WTC11 (cell line): ENCODE data around the gene AMPD3. TPM values are rescaled to one million over a fixed set of nuclear protein-coding genes. Genes with fewer than 3 reads are reported as not detected.

Experiments used
- ATAC-seq: fragments of 200-7000 bp; cut with Tn5 transposase; 2 replicates; pipeline ENCODE4 v1.10.0; 2021; ENCODE audit warnings: mild to moderate bottlenecking, moderate library complexity
- CTCF ChIA-PET: fragments of 300-600 bp; sonication (Branson Sonifier 250); formaldehyde crosslinking; loops from one replicate; lab custom pipeline; 2021; ENCODE audit warnings: antibody characterized with exemption; lab: Charles Lee
- POLR2A ChIA-PET: fragments of 350-600 bp; sonication (Branson Sonifier 250); formaldehyde crosslinking; loops from one replicate; lab custom pipeline; 2021; ENCODE audit warnings: antibody characterized with exemption; lab: Charles Lee
- DNase-seq: peaks from one replicate; pipeline ENCODE4 v3.0.0; 2021; ENCODE audit warnings: low spot score
- H3K27ac Mint-ChIP-seq: 2 replicates; pipeline ENCODE4 v1.8.0; 2021; ENCODE audit warnings: mixed read lengths
- H3K27me3 Mint-ChIP-seq: 2 replicates; pipeline ENCODE4 v1.8.0; 2021; ENCODE audit warnings: low read depth, mild to moderate bottlenecking, moderate library complexity, mixed read lengths
- H3K36me3 Mint-ChIP-seq: 2 replicates; pipeline ENCODE4 v1.8.0; 2021; ENCODE audit warnings: mixed read lengths
- H3K4me1 Mint-ChIP-seq: 2 replicates; pipeline ENCODE4 v1.8.0; 2022; ENCODE audit warnings: mixed read lengths
- H3K4me3 Mint-ChIP-seq: 2 replicates; pipeline ENCODE4 v1.8.0; 2021; ENCODE audit warnings: mild to moderate bottlenecking, moderate library complexity, mixed read lengths
- H3K9me3 Mint-ChIP-seq: 2 replicates; pipeline ENCODE4 v1.8.0; 2021; ENCODE audit warnings: mixed read lengths
- ATF1 ChIP-seq: sonication (generic); formaldehyde crosslinking; IDR thresholded peaks from 2 replicates; pipeline ENCODE4 v1.8.1; 2023; ENCODE audit warnings: mild to moderate bottlenecking, moderate library complexity, missing genetic modification reagents
- CBFB ChIP-seq: sonication (generic); formaldehyde crosslinking; IDR thresholded peaks from 2 replicates; pipeline ENCODE4 v1.8.1; 2022; ENCODE audit warnings: mild to moderate bottlenecking, low read depth, missing genetic modification reagents
- CREB1 ChIP-seq: sonication (generic); formaldehyde crosslinking; IDR thresholded peaks from 2 replicates; pipeline ENCODE4 v1.8.0; 2023; ENCODE audit warnings: mild to moderate bottlenecking, missing genetic modification reagents
- ELF4 ChIP-seq: sonication (generic); formaldehyde crosslinking; IDR thresholded peaks from 2 replicates; pipeline ENCODE4 v1.8.1; 2022; ENCODE audit warnings: low read depth, mild to moderate bottlenecking, moderate library complexity, missing genetic modification reagents
- ETV6 ChIP-seq: sonication (generic); formaldehyde crosslinking; IDR thresholded peaks from 2 replicates; pipeline ENCODE4 v1.8.1; 2022; ENCODE audit warnings: mild to moderate bottlenecking, missing genetic modification reagents
- FOXP1 ChIP-seq: sonication (generic); formaldehyde crosslinking; IDR thresholded peaks from 2 replicates; pipeline ENCODE4 v1.8.0; 2022; ENCODE audit warnings: missing genetic modification reagents, mild to moderate bottlenecking, moderate library complexity, borderline replicate concordance
- GABPB1 ChIP-seq: sonication (generic); formaldehyde crosslinking; IDR thresholded peaks from 2 replicates; pipeline ENCODE4 v1.8.1; 2023; ENCODE audit warnings: mild to moderate bottlenecking, missing genetic modification reagents
- GRHL2 ChIP-seq: fragments of 250-450 bp; sonication (Bioruptor Pico); IDR thresholded peaks from 2 replicates; pipeline ENCODE4 v1.8.0; 2022; ENCODE audit warnings: mild to moderate bottlenecking, moderate library complexity; ENCODE audit not compliant: insufficient replicate concordance, severe bottlenecking
- HMGA2 ChIP-seq: fragments of 250-450 bp; sonication (Bioruptor Pico); IDR thresholded peaks from 2 replicates; pipeline ENCODE4 v1.4.0; 2021; ENCODE audit warnings: mild to moderate bottlenecking, moderate library complexity
- MXD4 ChIP-seq: fragments of 250-450 bp; sonication (Bioruptor Pico); IDR thresholded peaks from 2 replicates; pipeline ENCODE4 v1.8.0; 2021; ENCODE audit warnings: mild to moderate bottlenecking, moderate library complexity, borderline replicate concordance
- NFATC4 ChIP-seq: fragments of 250-450 bp; sonication (Bioruptor Pico); IDR thresholded peaks from 2 replicates; pipeline ENCODE4 v1.9.0; 2021; ENCODE audit warnings: mild to moderate bottlenecking
- NFYB ChIP-seq: sonication (generic); formaldehyde crosslinking; conservative IDR thresholded peaks from 2 replicates; pipeline ENCODE4 v1.8.0; 2022; ENCODE audit warnings: low read depth, missing genetic modification reagents
- NR2C2 ChIP-seq: sonication (generic); formaldehyde crosslinking; IDR thresholded peaks from 2 replicates; pipeline ENCODE4 v1.8.0; 2022; ENCODE audit warnings: mild to moderate bottlenecking, missing genetic modification reagents
- RELA ChIP-seq: sonication (generic); formaldehyde crosslinking; IDR thresholded peaks from 2 replicates; pipeline ENCODE4 v1.8.1; 2022; ENCODE audit warnings: missing genetic modification reagents, mild to moderate bottlenecking, borderline replicate concordance
- SMAD4 ChIP-seq: sonication (generic); formaldehyde crosslinking; IDR thresholded peaks from 2 replicates; pipeline ENCODE4 v1.8.0; 2022; ENCODE audit warnings: mild to moderate bottlenecking, missing genetic modification reagents
- SOX15 ChIP-seq: fragments of 250-450 bp; sonication (Bioruptor Pico); IDR thresholded peaks from 2 replicates; pipeline ENCODE4 v1.9.0; 2021; ENCODE audit warnings: mild to moderate bottlenecking
- ZBTB21 ChIP-seq: sonication (generic); formaldehyde crosslinking; IDR thresholded peaks from 2 replicates; pipeline ENCODE4 v1.8.1; 2023; ENCODE audit warnings: mild to moderate bottlenecking, missing genetic modification reagents, borderline replicate concordance
- ZNF263 ChIP-seq: sonication (generic); formaldehyde crosslinking; IDR thresholded peaks from 2 replicates; pipeline ENCODE4 v1.8.1; 2022; ENCODE audit warnings: low read depth, mild to moderate bottlenecking, moderate library complexity, missing genetic modification reagents
- ZNF317 ChIP-seq: sonication (generic); formaldehyde crosslinking; IDR thresholded peaks from 2 replicates; pipeline ENCODE4 v1.8.1; 2023; ENCODE audit warnings: low read depth, mild to moderate bottlenecking, moderate library complexity, missing genetic modification reagents, borderline replicate concordance
- ZNF423 ChIP-seq: fragments of 250-450 bp; sonication (Bioruptor Pico); IDR thresholded peaks from 2 replicates; pipeline ENCODE4 v2.1.2; 2022; ENCODE audit warnings: mild to moderate bottlenecking, moderate library complexity
- total RNA-seq: library from RNA; stranded (reverse); gene quantifications from 3 replicates; pipeline ENCODE4 v1.2.3, GENCODE V29; 2021
- TF ChIP-seq, protein P1 (sequence below): sonication (generic); formaldehyde crosslinking; IDR thresholded peaks from 2 replicates; pipeline ENCODE4 v1.8.1; 2022; ENCODE audit warnings: low read depth, mild to moderate bottlenecking, moderate library complexity, missing genetic modification reagents, borderline replicate concordance
- TF ChIP-seq, protein P2 (sequence below): sonication (generic); formaldehyde crosslinking; IDR thresholded peaks from 2 replicates; pipeline ENCODE4 v1.8.0; 2022; ENCODE audit warnings: mild to moderate bottlenecking, missing genetic modification reagents
- TF ChIP-seq, protein P3 (sequence below): sonication (generic); formaldehyde crosslinking; IDR thresholded peaks from 2 replicates; pipeline ENCODE4 v1.8.0; 2023; ENCODE audit warnings: mild to moderate bottlenecking, missing genetic modification reagents
- TF ChIP-seq, protein P4 (sequence below): fragments of 250-450 bp; sonication (Bioruptor Pico); IDR thresholded peaks from 2 replicates; pipeline ENCODE4 v1.9.0; 2021; ENCODE audit warnings: mild to moderate bottlenecking
- TF ChIP-seq, protein P5 (sequence below): sonication (generic); formaldehyde crosslinking; IDR thresholded peaks from 2 replicates; pipeline ENCODE4 v1.8.0; 2023; ENCODE audit warnings: missing genetic modification reagents

AMPD3 gene
- total RNA-seq, 1 experiment from 2014 or later = 6.4 TPM

DNA sequence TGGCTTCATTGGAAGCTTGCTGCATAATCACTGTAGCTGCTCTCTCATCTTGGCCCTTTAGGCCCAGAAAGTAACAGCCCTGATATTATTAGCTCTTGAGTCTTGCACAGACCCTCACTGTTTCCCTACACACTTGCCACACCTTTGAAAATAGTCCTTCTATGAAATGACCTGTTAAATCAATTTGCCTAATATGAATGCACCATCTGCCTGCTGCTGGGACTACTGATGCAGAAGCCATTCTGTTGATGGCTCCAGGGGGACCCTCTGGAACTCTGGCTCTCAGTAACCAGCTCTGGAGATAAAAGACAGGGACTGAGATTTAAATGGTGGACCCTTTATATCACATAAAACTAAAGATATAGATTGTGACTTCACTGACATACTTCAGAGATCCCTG is 14.7 kb upstream of the AMPD3 start:
- POLR2A ChIA-PET = no interaction called here
- Mint-ChIP-seq H3K4me3 (no peak overlapping the region), H3K9me3 (no peaks in the 10 kb centered on the region), H3K36me3 (no peaks in the 10 kb centered on the region), H3K27ac (no peak overlapping the region), H3K27me3 (peaks cover 2% of the 10 kb centered on the region; the same call in 1 of the 2 replicates), H3K4me1 (no peaks in the 10 kb centered on the region)
- TF ChIP-seq, protein P1, sequence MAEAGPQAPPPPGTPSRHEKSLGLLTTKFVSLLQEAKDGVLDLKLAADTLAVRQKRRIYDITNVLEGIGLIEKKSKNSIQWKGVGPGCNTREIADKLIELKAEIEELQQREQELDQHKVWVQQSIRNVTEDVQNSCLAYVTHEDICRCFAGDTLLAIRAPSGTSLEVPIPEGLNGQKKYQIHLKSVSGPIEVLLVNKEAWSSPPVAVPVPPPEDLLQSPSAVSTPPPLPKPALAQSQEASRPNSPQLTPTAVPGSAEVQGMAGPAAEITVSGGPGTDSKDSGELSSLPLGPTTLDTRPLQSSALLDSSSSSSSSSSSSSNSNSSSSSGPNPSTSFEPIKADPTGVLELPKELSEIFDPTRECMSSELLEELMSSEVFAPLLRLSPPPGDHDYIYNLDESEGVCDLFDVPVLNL = no peak
- TF ChIP-seq, protein P2, sequence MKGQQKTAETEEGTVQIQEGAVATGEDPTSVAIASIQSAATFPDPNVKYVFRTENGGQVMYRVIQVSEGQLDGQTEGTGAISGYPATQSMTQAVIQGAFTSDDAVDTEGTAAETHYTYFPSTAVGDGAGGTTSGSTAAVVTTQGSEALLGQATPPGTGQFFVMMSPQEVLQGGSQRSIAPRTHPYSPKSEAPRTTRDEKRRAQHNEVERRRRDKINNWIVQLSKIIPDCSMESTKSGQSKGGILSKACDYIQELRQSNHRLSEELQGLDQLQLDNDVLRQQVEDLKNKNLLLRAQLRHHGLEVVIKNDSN (CRISPR knock-in tag) = no peak
- no peak for TF ChIP-seq ZNF423 (CRISPR knock-in tag)
- no peak for TF ChIP-seq ZNF317 (CRISPR knock-in tag)
- no peak for TF ChIP-seq SMAD4 (CRISPR knock-in tag)
- no peak for TF ChIP-seq FOXP1 (CRISPR knock-in tag)
- TF ChIP-seq MXD4 (CRISPR knock-in tag) = no peak
- TF ChIP-seq, protein P3, sequence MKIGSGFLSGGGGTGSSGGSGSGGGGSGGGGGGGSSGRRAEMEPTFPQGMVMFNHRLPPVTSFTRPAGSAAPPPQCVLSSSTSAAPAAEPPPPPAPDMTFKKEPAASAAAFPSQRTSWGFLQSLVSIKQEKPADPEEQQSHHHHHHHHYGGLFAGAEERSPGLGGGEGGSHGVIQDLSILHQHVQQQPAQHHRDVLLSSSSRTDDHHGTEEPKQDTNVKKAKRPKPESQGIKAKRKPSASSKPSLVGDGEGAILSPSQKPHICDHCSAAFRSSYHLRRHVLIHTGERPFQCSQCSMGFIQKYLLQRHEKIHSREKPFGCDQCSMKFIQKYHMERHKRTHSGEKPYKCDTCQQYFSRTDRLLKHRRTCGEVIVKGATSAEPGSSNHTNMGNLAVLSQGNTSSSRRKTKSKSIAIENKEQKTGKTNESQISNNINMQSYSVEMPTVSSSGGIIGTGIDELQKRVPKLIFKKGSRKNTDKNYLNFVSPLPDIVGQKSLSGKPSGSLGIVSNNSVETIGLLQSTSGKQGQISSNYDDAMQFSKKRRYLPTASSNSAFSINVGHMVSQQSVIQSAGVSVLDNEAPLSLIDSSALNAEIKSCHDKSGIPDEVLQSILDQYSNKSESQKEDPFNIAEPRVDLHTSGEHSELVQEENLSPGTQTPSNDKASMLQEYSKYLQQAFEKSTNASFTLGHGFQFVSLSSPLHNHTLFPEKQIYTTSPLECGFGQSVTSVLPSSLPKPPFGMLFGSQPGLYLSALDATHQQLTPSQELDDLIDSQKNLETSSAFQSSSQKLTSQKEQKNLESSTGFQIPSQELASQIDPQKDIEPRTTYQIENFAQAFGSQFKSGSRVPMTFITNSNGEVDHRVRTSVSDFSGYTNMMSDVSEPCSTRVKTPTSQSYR = no peak
- TF ChIP-seq NFYB (CRISPR knock-in tag) = no peak
- no peak for TF ChIP-seq NFATC4
- no peak for TF ChIP-seq RELA
- TF ChIP-seq ETV6 (CRISPR knock-in tag) = no peak
- no peak for TF ChIP-seq CREB1 (CRISPR knock-in tag)
- DNase-seq (no peak), ATAC-seq (no peak)
- CTCF ChIA-PET = no interaction called here

DNA sequence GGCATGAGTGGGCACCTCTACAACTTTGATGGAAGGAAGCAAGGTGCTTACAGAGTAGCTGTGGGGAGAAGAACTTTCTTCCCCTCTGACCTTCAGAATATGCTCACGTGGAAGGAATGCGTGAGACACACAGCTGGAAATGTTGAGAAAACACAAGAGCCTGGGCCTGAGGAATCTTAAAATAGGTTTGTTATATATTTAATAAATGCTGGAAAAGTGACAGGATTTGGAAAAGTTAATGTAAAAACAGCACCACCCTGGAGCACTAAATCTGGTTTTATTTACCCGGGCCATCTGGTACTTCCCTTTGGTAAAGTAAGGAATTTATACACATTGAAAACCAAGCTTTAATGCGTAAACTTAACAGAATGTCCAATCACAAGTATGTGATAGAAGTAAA is 14.0 kb upstream of the AMPD3 start:
- no peaks in the 10 kb centered on the region for H3K36me3 Mint-ChIP-seq
- POLR2A ChIA-PET = no interaction called here
- H3K4me1 Mint-ChIP-seq = no peaks in the 10 kb centered on the region
- ATAC-seq (no peak), DNase-seq (no peak)
- H3K9me3 Mint-ChIP-seq = no peaks in the 10 kb centered on the region
- no peak for TF ChIP-seq CBFB (CRISPR knock-in tag)
- TF ChIP-seq, all 79 proteins: peak for 0
- CTCF ChIA-PET = interaction anchor here (0.9 to 2.5 kb wide), 2 partner anchors 10 to 75 kb away, joined by 3 to 7 read pairs; no protein-coding TSS in a partner anchor
- Mint-ChIP-seq H3K27me3 (peaks cover 2% of the 10 kb centered on the region; the same call in 1 of the 2 replicates), H3K27ac (no peak overlapping the region), H3K4me3 (no peak overlapping the region)

DNA sequence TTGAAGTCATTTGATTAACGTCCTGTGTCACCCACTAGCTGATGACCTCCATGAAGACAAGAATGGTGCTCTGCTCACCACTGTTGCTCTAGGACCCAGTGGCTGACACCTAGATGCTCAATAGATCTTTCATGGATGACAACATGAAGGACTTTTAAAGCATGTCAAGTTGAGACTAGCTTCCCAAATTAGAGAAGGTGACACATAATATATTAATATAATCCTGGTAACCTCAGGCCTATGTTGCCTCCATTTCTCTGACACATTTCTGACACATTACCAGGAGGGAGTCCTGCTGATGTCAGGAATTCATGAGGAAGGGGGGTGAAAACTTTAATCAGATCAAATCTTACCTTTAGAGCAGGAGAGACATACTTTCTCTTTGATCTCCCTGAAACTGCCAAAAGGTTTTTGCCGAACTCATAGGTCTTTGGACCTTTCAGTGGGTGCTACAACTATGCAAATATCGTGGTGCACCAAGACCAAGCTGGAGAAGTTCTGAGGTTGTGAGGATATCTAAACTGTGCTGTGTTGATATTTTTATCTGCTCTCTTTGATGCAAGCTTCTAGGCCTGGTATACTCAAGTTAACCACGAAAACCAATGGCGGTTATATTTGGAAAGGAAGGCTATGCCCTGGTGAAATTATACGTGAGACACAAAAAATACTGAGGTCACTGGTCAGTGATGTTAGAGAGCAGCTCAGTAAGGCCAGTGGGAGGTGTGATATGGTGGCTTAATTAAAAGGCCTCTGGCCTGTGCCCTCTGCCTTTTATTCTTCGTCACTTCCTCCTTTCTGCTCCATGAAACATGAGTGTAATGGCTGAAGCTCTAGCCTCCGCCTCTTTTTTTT is 13.2 kb upstream of the AMPD3 start:
- Mint-ChIP-seq H3K9me3 (no peaks in the 10 kb centered on the region), H3K27me3 (peaks cover 2% of the 10 kb centered on the region; the same call in 1 of the 2 replicates), H3K4me1 (no peaks in the 10 kb centered on the region), H3K36me3 (no peaks in the 10 kb centered on the region), H3K27ac (no peak overlapping the region), H3K4me3 (no peak overlapping the region)
- POLR2A ChIA-PET = no interaction called here
- CTCF ChIA-PET = interaction anchor here (0.9 to 2.5 kb wide), 2 partner anchors 10 to 75 kb away, joined by 3 to 7 read pairs; no protein-coding TSS in a partner anchor
- DNase-seq (no peak), ATAC-seq (no peak)
- TF ChIP-seq, protein P4, sequence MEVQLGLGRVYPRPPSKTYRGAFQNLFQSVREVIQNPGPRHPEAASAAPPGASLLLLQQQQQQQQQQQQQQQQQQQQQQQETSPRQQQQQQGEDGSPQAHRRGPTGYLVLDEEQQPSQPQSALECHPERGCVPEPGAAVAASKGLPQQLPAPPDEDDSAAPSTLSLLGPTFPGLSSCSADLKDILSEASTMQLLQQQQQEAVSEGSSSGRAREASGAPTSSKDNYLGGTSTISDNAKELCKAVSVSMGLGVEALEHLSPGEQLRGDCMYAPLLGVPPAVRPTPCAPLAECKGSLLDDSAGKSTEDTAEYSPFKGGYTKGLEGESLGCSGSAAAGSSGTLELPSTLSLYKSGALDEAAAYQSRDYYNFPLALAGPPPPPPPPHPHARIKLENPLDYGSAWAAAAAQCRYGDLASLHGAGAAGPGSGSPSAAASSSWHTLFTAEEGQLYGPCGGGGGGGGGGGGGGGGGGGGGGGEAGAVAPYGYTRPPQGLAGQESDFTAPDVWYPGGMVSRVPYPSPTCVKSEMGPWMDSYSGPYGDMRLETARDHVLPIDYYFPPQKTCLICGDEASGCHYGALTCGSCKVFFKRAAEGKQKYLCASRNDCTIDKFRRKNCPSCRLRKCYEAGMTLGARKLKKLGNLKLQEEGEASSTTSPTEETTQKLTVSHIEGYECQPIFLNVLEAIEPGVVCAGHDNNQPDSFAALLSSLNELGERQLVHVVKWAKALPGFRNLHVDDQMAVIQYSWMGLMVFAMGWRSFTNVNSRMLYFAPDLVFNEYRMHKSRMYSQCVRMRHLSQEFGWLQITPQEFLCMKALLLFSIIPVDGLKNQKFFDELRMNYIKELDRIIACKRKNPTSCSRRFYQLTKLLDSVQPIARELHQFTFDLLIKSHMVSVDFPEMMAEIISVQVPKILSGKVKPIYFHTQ (CRISPR knock-in tag) = no peak
- TF ChIP-seq GRHL2 (CRISPR knock-in tag) (no peak), ZBTB21 (CRISPR knock-in tag) (no peak), HMGA2 (CRISPR knock-in tag) (no peak), ZNF263 (CRISPR knock-in tag) (no peak), ATF1 (CRISPR knock-in tag) (no peak), GABPB1 (CRISPR knock-in tag) (no peak), NR2C2 (CRISPR knock-in tag) (no peak), SOX15 (CRISPR knock-in tag) (no peak), ELF4 (CRISPR knock-in tag) (no peak), NFYB (CRISPR knock-in tag) (no peak)
- TF ChIP-seq, protein P5, sequence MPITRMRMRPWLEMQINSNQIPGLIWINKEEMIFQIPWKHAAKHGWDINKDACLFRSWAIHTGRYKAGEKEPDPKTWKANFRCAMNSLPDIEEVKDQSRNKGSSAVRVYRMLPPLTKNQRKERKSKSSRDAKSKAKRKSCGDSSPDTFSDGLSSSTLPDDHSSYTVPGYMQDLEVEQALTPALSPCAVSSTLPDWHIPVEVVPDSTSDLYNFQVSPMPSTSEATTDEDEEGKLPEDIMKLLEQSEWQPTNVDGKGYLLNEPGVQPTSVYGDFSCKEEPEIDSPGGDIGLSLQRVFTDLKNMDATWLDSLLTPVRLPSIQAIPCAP = no peak
